Osteocyte (in vitro differentiated cells): ENCODE measurements around the gene PPP2R5E. TPM values are rescaled to one million over a fixed set of nuclear protein-coding genes. Genes with fewer than 3 reads are reported as not detected.

ENCODE experiments used
- DNase-seq: peaks from one replicate; pipeline ENCODE4 v3.0.0; 2021; ENCODE audit warnings: mixed read lengths; ENCODE audit not compliant: unreplicated experiment; ENCODE audit errors: extremely low spot score
- H3K27ac Mint-ChIP-seq: one replicate; pipeline ENCODE4 v1.8.0; 2021; ENCODE audit warnings: mild to moderate bottlenecking, mixed read lengths; ENCODE audit not compliant: unreplicated experiment
- H3K27me3 Mint-ChIP-seq: one replicate; pipeline ENCODE4 v1.8.0; 2021; ENCODE audit warnings: mixed read lengths; ENCODE audit not compliant: unreplicated experiment
- H3K36me3 Mint-ChIP-seq: one replicate; pipeline ENCODE4 v1.8.0; 2021; ENCODE audit warnings: mixed read lengths; ENCODE audit not compliant: unreplicated experiment
- H3K4me1 Mint-ChIP-seq: one replicate; pipeline ENCODE4 v1.8.0; 2021; ENCODE audit warnings: mixed read lengths; ENCODE audit not compliant: unreplicated experiment
- H3K4me3 Mint-ChIP-seq: one replicate; pipeline ENCODE4 v1.8.0; 2021; ENCODE audit warnings: mild to moderate bottlenecking, moderate library complexity, mixed read lengths; ENCODE audit not compliant: unreplicated experiment
- H3K9me3 Mint-ChIP-seq: one replicate; pipeline ENCODE4 v1.8.0; 2021; ENCODE audit warnings: mixed read lengths; ENCODE audit not compliant: unreplicated experiment
- total RNA-seq: library from RNA; stranded (reverse); gene quantifications from 2 replicates; pipeline ENCODE4 v1.2.1, GENCODE V29; 2021
- TF ChIP-seq, protein P1 (sequence below): fragments of 200-600 bp; sonication (generic); IDR thresholded peaks from 2 replicates; pipeline ENCODE4 v1.5.0; 2021; ENCODE audit warnings: antibody characterized with exemption, mild to moderate bottlenecking, moderate library complexity

Gene PPP2R5E
- total RNA-seq, 1 donor from 2014 or later, result 43.3 TPM

DNA sequence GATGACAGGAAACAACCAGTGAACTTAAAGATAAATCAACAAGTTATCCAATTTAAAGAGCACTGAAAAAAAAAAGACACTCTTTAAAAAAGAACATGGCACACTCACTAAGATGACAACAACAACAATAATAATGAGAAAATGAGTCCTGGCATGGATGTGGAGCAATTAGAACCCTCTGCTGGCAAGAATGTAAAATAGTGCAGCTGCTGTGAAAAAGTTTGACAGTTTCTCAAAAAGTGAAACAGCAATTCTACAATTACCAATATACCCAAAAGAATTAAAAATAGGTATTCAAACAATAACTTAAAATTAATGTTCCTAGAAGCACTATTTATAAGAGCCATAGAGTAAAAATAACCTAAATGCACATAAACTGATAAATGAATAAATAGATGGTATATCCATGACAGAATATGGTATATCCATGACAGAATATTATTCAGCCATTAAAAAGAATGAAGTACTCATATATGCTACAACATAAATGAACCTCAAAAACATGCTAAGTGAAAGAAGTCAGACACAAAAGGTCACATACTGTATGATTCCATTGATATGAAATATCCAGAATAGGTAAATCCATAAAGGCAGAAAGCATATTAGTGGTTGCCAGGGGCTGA lies 175.3 kb downstream of the PPP2R5E start:
- peaks cover 32% of the 10 kb centered on the region for H3K9me3 Mint-ChIP-seq
- DNase-seq, result no peak
- peaks cover 23% of the 10 kb centered on the region for H3K36me3 Mint-ChIP-seq
- H3K4me3 Mint-ChIP-seq, result no peak overlapping the region
- TF ChIP-seq, protein P1, sequence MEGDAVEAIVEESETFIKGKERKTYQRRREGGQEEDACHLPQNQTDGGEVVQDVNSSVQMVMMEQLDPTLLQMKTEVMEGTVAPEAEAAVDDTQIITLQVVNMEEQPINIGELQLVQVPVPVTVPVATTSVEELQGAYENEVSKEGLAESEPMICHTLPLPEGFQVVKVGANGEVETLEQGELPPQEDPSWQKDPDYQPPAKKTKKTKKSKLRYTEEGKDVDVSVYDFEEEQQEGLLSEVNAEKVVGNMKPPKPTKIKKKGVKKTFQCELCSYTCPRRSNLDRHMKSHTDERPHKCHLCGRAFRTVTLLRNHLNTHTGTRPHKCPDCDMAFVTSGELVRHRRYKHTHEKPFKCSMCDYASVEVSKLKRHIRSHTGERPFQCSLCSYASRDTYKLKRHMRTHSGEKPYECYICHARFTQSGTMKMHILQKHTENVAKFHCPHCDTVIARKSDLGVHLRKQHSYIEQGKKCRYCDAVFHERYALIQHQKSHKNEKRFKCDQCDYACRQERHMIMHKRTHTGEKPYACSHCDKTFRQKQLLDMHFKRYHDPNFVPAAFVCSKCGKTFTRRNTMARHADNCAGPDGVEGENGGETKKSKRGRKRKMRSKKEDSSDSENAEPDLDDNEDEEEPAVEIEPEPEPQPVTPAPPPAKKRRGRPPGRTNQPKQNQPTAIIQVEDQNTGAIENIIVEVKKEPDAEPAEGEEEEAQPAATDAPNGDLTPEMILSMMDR, result peak; percentile 13
- no peak overlapping the region for H3K27ac Mint-ChIP-seq
- H3K27me3 Mint-ChIP-seq, result no peaks in the 10 kb centered on the region
- H3K4me1 Mint-ChIP-seq, result peaks cover 3% of the 10 kb centered on the region

DNA sequence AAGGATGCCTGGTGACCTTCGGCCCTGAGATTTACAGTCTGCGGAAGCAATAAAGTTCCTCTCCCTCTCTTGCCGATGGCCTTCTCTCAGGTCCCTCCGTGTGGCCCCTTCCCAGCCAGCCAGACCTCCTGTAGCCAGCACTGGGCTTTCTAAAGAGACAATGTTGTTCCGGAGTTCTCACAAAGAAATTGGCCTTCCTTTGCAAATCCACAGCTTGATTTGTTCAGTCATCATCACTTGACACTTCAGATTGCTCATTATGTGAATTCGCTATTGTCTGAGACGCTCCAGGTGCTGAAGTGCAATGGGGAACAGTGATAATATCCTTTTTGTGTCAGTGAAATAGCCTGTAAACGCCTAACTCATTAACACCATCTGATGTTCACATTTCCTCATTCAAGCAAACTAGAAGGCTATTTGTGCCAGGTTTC lies 180.8 kb downstream of the PPP2R5E start:
- H3K27me3 Mint-ChIP-seq, result no peaks in the 10 kb centered on the region
- peaks cover 7% of the 10 kb centered on the region for H3K36me3 Mint-ChIP-seq
- H3K9me3 Mint-ChIP-seq, result peaks cover 22% of the 10 kb centered on the region
- no peak for DNase-seq
- no peak overlapping the region for H3K27ac Mint-ChIP-seq
- no peaks in the 10 kb centered on the region for H3K4me1 Mint-ChIP-seq
- TF ChIP-seq, protein P1, result no peak
- no peak overlapping the region for H3K4me3 Mint-ChIP-seq

DNA sequence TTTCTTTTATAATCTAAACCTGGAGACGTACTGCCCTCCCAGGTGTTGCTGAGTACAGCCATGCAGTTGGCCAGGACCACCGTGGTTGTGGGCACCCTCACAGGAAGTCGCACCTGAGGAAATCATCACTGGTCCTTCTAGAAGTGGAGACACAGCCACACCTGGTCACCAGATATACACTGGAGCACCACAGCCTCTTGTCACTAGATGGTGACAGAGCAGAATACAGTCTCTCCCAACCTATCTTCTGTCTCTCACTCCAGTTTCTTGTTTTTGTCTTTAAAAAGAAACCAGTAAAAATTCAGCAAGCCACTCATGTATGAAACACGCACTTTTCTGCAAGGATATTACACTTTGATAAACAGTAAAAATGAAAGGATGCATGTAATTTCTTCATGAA lies 181.4 kb downstream of the PPP2R5E start:
- Mint-ChIP-seq H3K27ac (no peak overlapping the region), H3K27me3 (peaks cover under 1% of the 10 kb centered on the region), H3K4me3 (no peak overlapping the region), H3K9me3 (peaks cover 22% of the 10 kb centered on the region), H3K36me3 (peaks cover 7% of the 10 kb centered on the region), H3K4me1 (no peaks in the 10 kb centered on the region)
- TF ChIP-seq, protein P1, result no peak
- no peak for DNase-seq

DNA sequence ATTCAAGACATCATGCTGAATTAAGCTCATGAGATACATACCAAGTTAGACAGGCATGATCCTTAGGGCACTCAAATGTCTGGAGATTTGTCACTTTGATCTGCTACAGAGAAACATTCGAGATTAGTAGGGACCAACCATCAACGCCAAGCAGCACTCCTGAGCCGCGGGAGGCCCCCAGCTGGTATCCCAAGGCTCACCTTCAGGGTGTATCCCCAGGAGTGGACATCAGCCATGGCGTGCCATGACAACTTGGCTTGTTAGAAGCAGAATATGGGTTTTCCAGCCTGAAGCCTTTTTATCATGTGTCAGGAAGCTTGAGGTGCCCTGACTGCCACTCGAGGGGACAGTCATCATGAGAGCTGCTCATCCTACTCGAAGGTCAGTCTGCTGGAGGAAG lies 185.3 kb downstream of the PPP2R5E start:
- Mint-ChIP-seq H3K4me3 (no peak overlapping the region), H3K9me3 (no peaks in the 10 kb centered on the region), H3K27me3 (peaks cover 12% of the 10 kb centered on the region), H3K4me1 (no peaks in the 10 kb centered on the region), H3K36me3 (no peaks in the 10 kb centered on the region), H3K27ac (no peak overlapping the region)
- TF ChIP-seq, protein P1, result no peak
- DNase-seq, result no peak

DNA sequence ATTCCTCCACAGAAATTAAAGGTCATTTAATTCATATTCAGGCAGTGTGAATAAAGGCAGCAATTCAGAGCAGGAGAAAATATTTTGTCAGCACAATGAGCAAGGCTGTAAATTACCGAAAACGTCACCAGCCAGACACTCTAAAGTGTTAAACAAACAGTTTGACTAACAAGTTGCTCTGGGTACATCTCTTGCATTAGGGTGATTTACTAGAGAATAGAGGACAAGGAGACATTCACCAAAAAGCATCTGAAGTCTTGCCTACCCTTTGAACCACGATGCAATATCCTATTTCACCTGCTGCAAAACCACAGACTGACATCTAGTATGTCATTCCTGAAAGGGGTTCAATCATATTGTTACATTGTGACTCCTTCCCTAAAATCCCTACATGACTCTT lies 197.4 kb downstream of the PPP2R5E start:
- no peaks in the 10 kb centered on the region for H3K36me3 Mint-ChIP-seq
- TF ChIP-seq, protein P1, result no peak
- no peak for DNase-seq
- no peaks in the 10 kb centered on the region for H3K9me3 Mint-ChIP-seq
- H3K4me1 Mint-ChIP-seq, result peaks cover 8% of the 10 kb centered on the region
- no peak overlapping the region for H3K27ac Mint-ChIP-seq
- no peak overlapping the region for H3K4me3 Mint-ChIP-seq
- peaks cover 17% of the 10 kb centered on the region for H3K27me3 Mint-ChIP-seq
